Measurements from ENCODE around the gene GRK5.

The GRK5 gene

DNA sequence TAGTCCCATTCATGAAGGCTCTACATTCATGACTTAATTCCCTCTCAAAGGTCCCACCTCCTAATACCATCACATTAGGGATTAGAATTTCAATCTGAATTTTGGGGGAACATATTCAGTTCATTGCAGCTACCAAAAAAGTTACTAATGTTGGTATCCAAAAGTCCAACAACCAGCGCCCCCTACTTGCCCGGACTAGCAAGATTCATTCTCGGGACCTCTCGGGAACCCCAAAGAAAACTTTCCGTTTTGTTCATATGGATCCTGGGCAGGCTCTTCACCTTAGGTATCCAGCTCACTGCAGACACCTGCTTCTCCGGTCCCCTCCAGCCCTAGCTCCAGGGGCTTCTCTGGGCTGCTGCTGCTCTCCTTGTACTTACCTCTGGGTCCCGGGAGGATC, 8.9 kb upstream of the GRK5 start:
- peak in 1 of 3 experiments; percentile 30 for DNase-seq (ENCODE audit: low read depth in 3 of 3)

DNA sequence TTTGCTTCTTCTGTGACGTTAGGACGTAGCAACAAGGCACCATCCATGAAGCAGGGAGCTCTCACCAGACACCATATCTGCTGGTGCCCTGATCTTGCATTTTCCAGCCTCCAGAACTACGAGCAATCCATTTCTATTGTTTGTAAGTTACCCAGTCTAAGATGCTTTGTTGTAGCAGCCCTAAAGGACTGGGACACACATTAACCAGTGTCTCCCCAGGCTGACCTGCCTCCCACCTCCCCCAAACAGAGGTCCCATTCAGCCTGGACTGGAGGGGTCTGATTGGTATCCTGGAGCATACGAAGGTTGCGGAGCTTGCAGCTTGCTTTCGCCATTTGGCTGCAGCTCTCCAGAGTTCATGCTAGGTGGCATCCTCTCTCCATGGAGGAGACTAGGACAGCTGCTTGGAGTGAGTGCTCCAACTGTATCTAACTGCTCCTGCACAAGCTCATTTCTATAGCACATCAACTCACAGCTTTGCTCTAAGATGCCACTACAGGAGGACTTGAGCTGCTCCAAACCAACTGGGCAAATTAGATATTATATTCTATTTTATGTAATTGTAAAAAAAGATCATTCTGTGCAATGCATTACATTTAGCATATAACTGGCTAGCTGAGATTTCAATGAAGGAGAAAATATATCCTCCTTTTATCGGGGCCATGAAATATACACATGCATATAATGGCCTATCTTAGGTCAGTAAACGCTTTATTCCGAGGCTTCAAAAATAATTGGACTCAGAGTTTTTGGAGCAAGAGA, 8.0 kb upstream of the GRK5 start:
- no peak for DNase-seq (ENCODE audit: low read depth in 3 of 3)

DNA sequence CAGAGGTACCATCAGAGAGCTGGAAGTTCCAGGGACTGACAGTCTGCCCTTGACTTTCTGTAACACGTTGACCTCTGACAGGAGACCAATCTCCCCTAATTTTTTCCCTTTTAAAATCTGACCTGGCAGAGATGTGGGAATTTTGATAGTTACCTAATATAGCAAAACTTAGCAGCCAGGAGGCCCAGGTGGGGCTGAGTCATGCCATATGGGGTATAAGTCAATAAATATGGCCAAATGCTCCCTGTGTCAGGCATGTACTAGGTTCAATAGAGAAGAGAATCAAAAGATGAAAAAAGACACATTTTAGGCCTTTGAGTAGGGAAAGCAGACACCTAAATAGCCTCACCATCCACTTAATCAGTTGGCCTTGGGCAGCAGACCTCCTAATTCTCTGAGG, 6.1 kb upstream of the GRK5 start:
- no peak for DNase-seq (ENCODE audit: low read depth in 3 of 3)

DNA sequence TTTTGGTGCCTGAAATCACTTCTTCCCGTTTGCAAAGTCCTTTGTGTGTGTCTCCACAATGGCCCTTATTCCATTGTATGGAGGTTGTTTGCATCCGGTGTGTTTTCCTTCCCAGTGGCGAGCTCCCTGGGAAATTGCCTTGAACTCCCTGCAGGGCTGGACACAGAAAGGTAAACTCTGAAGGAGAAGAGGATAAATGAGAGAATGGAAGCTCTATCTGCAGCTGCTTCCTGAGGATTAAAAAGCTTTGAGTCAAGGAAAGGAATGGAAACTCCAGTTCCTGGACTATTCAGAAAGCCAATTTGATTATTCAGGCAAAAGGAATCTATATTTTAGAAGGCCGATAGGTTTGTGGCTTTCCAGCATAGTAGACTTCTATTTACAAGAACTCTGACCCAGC, 4.4 kb upstream of the GRK5 start:
- DNase-seq (ENCODE audit: low read depth in 3 of 3) = no peak

DNA sequence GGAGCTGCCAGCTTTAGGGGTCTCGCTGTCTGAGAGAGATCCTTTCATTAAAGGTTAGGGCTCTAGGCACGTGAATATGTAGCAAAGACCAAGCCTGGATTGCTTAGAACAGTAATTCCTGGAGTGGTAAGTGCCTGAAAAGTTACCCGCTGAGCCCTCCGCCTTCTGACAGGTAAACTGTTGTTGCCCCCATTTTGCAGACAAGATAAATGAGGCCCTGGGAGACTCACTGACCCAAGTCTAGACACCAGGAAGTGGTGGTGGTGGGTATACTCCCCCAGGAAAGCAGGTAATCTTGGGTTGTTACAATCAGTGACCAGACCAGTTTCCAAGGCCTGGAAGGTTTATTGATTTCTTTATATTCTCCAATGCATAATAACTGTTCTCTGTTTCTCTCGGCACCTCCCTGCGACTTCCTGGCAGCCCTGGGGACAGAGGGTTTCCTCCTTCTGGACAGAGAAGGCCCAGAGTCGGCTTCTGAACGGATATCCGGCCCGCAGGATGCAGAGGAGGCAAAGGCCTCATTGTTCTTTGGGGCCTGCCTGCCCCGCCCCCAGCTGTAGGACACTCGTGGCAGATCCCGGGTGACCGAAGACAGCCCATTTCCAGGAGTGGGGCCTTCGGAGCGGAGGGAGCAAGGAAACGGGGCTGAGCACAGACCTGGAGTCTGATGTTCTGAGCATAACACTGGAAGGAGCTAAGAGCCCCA, 1.3 kb upstream of the GRK5 start:
- peak in 2 of 3 experiments; percentile 26 to 47 for DNase-seq (ENCODE audit: low read depth in 3 of 3)

DNA sequence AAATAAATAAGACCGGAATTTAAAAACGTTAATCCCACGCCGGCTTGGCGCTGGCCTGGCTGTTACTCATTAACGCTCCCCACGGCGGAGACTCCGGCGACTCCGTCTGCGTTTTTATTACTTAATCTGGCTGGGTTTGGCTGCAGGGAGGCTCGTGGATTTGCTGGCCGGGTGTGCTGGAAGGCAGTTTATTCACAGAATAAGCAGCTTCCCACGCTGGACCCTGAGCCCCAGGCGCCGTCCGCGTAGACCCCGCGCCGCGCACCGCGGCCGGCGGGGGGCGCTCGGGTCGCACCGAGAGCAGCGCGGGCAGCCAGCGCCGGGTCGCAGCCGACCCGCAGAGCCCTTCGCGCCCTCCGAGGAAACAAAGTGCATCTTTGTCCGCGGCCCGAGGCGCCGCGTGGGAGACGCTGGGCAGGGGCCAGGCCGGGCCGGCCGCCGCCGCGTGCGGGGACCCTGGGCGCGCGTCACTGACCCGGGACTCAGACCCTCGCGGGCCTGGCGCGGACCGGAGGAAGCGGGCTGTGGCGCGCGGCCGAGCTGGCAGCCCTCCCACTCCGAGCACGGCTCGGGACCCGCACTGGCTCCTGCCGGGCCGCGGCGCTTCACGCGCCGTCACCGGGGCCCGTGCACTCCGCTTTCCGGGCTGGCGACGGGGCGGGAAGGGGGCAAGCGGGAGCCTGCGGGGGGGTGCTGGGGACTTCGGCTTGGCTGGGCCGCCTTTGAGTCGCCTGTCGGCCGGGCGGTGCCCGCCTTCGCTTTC, 587 bp upstream of the GRK5 start:
- peak; percentile 42 to 69 (median 59) for DNase-seq (ENCODE audit: low read depth in 3 of 3)

DNA sequence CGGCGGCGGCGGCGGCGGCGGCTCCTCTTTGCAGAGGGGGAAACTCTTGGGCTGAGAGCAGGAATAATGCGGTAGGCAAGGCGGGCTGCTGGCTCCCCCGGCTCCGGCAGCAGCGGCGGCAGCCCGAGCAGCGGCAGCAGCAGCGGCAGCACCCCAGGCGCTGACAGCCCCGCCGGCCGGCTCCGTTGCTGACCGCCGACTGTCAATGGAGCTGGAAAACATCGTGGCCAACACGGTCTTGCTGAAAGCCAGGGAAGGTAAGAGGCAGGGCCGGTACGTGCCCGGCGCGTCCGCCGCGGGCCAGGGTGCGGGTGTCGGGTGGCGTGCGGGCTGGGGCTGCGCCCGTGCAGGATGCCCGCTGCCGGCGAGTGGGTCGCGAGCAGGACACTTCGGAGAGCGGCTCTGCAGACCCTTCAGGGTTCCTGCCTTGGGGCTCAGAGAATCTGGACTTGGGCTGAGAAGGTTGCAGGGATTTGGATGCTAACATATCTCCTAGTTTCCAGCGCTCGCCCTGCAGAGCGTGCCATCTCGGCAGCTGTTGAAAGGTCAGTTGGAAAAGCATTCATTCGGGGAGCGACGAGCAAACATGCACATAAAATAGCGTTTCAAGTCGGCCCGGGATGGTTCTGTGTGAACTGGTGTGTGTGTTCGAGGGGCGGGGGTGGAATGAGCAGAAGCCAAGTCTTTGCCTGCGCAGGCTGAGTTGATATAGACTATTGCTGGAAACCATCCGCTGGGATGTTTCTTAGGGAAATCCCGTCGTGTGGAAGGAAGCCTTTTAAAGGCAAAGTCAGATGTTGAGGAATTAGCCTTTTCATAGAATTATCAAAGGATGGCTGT, 562 bp downstream of the GRK5 start:
- DNase-seq (ENCODE audit: low read depth in 3 of 3) = peak in 1 of 3 experiments; percentile 39

DNA sequence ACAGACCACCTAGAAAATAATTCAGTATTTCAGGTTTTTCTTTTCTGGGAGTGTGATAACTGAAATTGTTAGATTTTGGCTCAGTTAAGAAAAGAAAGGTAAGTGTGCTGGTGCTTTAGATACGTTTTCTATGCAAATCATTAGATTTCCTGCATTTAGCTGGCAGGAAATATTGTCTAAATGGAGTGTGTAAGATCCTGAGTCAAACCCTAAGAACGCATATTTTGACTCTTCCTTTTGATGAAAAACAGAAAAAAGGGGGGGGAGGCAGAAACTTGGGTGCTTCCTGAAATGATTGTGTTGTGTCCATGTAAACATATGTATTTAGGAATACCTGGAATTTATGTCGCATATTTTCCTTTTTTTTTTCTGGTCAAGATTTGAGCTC, 1.2 kb downstream of the GRK5 start:
- DNase-seq (ENCODE audit: low read depth in 3 of 3) = no peak

DNA sequence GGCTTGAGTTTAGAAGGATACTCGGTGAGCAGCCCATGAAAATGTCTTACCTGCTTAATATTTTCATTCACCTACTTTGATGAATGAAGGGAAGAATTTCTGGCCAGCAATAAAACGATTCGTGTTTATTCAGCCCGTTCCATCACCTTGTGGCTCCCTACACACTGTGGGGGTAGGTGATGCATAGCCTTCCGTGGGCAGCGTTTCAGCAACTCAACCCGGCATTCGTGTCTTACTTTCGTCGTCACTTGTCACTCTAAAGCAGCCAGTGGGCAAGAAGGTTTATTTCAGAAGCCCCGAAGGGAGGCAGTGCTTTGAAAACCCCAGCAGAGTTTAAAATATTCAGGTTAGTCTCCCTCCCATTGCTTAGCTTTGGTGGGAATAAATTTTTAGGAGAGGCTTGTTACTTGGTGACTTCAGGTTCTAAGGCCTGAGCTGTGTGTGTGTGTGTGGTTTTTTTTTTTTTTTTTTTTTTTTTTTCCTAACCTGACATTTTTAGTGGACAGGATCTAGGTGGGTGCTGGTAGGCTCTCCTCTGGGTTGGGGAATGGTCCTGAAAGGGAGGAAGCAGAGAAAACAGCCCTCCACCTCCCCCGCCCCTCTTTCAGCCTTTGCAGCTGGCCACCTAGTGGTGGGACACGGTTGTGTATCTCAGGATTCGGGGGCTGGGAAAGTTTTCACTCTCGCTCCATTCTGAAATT, 1.8 kb downstream of the GRK5 start:
- peak in 2 of 3 experiments; percentile 47 to 57 for DNase-seq (ENCODE audit: low read depth in 3 of 3)

DNA sequence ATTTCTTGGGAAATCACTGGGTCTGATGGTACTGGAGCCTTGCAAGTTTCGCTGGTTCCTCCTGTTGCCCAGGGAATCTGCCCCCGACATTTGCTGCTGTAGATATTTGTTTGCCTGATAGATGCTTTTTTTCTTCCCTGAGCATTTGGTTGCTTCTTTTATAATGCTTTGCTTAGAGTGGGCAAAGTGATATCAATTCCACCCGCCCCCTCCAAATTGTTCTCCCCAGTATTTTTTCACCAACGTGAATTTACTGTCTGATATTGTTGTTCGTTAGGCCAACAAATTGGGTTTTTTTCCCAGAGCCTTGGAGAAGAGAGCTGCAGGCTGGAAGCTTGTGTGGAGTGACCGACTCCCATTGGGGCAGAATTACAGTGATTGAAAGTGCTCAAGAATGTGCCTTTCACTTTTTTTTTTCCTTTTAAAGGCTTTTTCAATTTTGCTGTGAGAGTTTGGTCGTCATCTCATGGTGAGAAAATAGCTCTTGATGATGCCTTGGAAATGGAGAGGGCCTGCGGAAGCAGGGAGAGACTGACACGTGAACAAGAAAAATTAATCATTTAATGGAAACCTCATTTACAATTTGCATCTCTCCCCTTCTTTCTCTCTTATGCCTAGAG, 2.5 kb downstream of the GRK5 start:
- no peak for DNase-seq (ENCODE audit: low read depth in 3 of 3)

DNA sequence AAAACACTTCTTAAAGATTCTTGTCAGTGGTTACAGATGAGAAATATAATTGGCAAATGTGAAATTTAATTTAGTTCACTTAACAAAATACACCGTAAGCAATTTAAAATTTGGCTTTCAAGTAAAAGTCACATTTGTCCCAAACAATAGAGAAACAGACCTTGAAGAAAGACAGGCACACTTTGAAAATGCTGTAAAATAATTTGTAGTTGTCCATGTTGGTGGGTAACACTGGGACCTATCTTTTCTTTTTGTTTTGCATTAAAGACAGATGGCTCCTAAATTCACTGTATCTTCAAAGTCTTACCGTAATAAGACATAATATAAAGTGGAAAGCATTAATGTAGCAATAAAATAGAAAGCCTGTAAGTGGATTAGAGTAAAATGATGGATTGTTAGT, 3.3 kb downstream of the GRK5 start:
- DNase-seq (ENCODE audit: low read depth in 3 of 3) = no peak

DNA sequence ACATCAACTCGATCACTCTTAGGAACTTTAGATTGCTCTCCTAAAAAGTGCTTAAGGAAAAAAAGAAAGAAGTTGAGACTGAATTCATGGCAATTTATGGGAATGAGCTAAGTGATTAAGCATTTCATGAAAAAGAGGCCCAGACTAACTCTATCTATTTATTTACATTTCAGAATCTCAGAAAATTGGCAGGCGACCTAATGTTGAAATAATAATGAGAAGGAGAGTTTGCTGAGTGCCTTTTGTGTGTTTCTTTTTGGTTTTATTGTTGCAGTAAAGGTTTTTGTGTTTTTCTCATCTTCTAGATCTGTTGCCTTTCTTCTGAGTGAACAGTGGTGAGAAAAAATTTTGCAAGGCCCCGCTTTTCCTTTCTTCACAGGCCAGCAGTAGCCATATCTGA, 3.8 kb downstream of the GRK5 start:
- no peak for DNase-seq (ENCODE audit: low read depth in 3 of 3)

DNA sequence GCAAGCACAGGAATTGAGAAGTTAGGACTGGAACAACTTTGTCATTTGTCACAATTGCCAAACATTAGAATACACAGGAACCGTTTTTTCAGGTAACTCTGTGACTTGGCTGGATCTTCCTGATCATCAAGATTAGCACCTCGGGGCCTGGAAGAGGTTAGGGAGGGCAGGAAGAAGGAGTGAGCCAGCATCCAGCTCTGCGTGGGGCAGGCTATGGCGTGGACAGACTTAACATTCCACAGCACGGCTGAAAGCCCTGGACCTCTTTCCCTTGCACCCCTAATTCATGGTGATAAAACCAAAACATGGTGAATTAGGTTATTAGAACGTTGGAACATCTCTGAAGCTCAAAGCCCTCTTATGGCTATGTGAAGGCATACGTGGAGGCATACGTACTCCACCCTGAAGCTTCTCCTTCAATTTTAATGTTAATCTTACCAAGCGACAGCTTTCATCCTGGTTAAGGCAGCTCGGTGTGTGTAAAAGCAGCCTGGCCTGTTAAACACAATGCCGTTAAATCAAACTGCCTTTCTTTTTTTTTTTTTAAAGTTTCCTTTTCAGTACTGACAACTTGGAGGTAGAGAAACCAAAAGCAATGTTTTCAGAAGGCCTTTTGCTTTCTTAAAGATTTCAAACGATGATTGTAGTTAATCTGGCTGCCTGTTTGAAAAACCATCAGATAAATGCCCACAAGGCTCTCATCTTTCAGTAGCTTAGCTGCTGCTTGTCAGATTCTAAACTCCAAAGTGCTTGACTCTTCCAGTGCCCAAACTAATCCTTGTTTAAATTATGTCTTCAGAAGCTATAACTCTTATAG, 4.5 kb downstream of the GRK5 start:
- no peak for DNase-seq (ENCODE audit: low read depth in 3 of 3)

DNA sequence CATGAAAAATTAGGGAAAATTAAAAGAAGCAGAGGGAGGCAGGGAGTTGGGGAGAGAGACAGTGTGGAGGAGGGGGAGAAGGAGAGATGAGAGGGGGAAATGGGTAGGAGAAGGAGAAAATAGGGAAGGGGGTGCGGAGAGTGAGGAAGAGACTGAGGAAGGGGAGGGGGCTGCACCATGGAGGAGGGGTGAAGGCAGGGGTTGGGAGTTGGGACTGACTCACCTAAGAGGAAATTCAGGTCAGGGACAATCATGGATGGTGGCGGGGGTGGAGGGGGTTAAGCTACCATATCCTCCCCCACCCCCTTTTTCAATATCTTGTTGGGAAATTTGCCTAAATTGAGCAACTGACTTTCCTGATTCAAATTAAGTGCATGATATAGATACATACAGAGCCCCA, 8.0 kb downstream of the GRK5 start:
- DNase-seq (ENCODE audit: low read depth in 3 of 3) = no peak

DNA sequence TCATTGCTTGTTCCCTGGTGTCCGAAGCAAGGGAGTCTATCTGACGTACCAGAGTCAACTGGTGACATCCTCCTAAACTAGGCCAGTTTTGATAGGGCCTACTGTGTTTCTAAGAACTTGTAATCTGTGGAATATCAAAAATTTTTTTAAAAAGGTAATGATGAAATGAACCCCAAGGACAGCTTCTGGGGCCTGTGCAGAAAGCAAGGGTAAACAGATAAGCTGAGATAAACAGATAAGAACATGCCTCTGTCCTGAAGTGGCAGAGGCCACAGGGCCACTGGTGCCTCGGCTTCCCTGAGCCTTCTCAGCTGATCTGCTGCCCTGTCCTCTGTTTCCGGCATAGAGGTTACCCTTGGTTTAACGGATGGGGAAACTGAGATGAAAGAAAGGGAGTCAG, 8.8 kb downstream of the GRK5 start:
- DNase-seq (ENCODE audit: low read depth in 3 of 3) = no peak

DNA sequence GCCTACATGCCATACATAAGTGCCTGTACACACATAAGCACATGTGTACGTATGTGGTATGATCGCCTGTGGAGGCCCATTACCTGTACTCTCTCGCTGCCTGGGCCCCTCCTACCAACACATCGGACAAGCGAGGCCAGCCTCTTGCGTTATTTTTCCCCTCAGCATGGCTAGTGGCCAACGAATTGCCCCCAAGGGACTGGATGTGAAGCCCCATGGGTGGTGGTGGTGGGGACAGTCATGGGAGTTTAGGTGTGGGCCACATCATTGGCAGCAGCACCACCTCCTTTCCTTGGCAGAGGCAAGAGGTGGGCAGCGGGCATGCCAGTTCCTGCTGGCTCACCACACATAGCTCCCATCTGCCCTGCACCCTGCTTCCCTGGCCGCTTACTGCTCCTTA, 10.0 kb downstream of the GRK5 start:
- no peak for DNase-seq (ENCODE audit: low read depth in 3 of 3)

DNA sequence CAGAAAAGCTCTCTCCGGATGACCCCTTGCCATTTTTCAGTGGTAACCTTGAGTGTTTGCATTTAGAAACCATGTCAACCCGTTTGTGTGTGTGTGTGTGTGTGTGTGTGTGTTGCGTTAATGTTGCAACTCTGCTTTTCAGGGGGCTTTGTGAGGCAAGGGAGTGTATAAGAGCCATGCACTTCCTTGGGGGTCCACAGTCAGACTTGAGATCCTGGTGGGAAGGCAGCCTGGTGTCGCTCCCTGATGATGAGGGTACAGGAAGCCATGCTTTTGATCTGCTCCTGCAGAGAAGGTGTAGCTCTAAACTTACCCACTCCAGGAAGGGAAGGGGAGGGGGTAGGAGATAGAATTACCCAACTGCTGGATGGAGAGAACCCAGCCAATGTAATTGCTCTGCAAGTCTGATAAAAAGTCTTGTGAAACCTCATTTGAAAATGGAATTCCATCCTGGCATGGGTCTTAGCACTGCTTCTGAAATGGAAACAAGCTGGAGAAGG, 10.7 kb downstream of the GRK5 start:
- no peak for DNase-seq (ENCODE audit: low read depth in 3 of 3)

DNA sequence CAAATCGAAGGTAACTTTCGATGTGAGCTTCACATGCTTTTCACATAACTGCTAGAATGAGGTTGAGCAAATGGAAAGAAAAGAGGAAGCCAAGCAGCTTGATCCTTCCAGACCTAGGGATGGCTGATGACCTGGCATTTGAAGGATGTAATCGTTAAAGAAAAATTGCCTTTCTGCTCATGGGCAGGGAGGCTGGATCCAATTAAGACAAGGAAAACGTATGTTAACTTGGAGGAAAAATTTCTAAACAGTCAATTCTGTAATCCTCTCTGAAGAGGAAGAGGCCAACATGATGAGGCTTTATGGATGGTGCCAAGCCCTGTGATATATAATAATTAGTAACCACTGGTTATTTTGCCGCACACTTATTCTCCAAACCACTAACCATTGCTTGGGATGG, 12.5 kb downstream of the GRK5 start:
- no peak for DNase-seq (ENCODE audit: low read depth in 3 of 3)

DNA sequence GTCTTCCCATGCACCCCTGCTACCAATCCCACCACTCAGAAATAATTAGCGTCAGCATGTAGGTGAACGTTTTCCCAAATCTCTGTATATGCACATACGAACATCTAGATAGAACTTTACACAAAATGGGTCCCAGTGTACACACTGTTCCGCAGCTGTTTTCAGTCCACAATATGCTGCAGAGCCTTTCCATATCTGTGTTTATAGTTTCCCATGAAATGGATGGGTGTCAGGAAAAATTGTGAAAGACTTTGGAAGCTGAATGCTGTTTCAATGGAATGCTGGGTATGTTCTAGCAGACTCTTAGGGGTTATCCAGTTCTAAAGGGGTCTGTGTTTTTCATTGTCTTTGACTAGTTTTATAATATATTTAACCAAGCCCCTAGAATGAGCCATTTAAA, 13.8 kb downstream of the GRK5 start:
- no peak for DNase-seq (ENCODE audit: low read depth in 3 of 3)

DNA sequence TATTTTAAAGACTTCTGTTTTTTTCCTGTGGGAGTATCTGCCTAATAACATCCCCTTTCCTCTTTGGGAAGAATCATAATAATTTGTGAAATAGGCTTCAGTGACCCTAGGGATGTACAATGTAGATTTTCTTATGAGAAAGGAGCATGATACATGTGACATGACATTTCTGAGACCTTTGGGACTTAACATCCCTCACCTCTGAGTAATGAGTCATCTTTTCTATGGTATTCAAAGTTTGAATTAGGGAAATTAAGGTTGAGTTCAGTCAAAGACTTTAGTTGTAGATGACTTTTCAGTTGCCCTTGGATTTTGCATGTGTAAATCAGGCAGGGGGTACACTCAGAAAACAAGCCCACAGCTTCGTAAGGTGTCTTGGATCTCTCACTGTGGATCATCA, 14.3 kb downstream of the GRK5 start:
- no peak for DNase-seq (ENCODE audit: low read depth in 3 of 3)

Measured in stimulated activated CD4-positive, alpha-beta T cell treated with anti-CD3 and anti-CD28 coated beads, TNF-alpha, amount 100 ng/mL, for 24 hours (primary cell).